ENCODE measurements around the gene ARHGAP15. TPM values are rescaled to one million over a fixed set of nuclear protein-coding genes. Genes with fewer than 3 reads are reported as not detected.

ARHGAP15 gene
- total RNA-seq, 2 experiments from 2014 or later: 72.1 to 98.4 TPM

DNA sequence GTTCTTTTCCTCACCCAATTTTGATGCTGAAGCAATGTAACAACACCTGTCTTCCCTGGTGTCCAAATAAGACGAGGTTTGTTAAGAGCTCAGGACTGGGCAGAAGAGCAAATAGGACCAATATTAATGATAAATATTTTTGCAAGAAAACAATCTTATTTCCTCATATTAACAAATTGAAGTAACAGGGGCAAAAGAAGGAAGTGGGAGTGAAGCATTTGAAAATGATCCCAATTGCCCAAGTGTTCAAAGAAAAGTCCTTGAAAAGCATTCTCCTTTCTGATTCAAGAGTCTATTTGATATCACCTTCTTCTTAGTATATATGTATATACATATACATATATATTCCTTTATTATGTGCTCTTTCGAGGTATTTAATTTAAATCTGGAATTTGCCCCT, 418.8 kb downstream of the ARHGAP15 start:
- H3K9me2 ChIP-seq (ENCODE audit: insufficient read depth, low read length): no peaks in the 10 kb centered on the region
- no peak overlapping the region for H3K27ac ChIP-seq (ENCODE audit: low read depth, low read length, poor library complexity, severe bottlenecking)
- no peaks in the 10 kb centered on the region for H4K20me1 ChIP-seq (ENCODE audit: insufficient read depth, low read length)
- intact Hi-C loops (cut with micrococcal nuclease; ENCODE audit: unreplicated experiment): no loop called here
- H3K36me3 ChIP-seq (ENCODE audit: insufficient read depth, low read length): no peaks in the 10 kb centered on the region
- H3K79me2 ChIP-seq (ENCODE audit: insufficient read depth, low read depth, low read length): no peaks in the 10 kb centered on the region
- H3K4me1 ChIP-seq (ENCODE audit: insufficient read depth, low read length, poor library complexity, severe bottlenecking): no peaks in the 10 kb centered on the region
- ChIA-PET POLR2A (no interaction called here), CTCF (ENCODE audit: unreplicated experiment) (no interaction called here)
- no peak overlapping the region for H3K4me2 ChIP-seq (ENCODE audit: low read length)
- H2AFZ ChIP-seq (ENCODE audit: low read length): no peak overlapping the region
- BruUV-seq (replicated peaks): no TSS peak
- no peak overlapping the region for H3K4me3 ChIP-seq (ENCODE audit: low read depth, low read length, poor library complexity, severe bottlenecking)
- DNase-seq (ENCODE audit: low spot score): no peak
- no peaks in the 10 kb centered on the region for H3K9me3 ChIP-seq (ENCODE audit: low read length)
- TF ChIP-seq, protein P1, sequence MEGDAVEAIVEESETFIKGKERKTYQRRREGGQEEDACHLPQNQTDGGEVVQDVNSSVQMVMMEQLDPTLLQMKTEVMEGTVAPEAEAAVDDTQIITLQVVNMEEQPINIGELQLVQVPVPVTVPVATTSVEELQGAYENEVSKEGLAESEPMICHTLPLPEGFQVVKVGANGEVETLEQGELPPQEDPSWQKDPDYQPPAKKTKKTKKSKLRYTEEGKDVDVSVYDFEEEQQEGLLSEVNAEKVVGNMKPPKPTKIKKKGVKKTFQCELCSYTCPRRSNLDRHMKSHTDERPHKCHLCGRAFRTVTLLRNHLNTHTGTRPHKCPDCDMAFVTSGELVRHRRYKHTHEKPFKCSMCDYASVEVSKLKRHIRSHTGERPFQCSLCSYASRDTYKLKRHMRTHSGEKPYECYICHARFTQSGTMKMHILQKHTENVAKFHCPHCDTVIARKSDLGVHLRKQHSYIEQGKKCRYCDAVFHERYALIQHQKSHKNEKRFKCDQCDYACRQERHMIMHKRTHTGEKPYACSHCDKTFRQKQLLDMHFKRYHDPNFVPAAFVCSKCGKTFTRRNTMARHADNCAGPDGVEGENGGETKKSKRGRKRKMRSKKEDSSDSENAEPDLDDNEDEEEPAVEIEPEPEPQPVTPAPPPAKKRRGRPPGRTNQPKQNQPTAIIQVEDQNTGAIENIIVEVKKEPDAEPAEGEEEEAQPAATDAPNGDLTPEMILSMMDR (conservative IDR thresholded peaks at IDR 0.05; ENCODE audit: low read length): no peak

DNA sequence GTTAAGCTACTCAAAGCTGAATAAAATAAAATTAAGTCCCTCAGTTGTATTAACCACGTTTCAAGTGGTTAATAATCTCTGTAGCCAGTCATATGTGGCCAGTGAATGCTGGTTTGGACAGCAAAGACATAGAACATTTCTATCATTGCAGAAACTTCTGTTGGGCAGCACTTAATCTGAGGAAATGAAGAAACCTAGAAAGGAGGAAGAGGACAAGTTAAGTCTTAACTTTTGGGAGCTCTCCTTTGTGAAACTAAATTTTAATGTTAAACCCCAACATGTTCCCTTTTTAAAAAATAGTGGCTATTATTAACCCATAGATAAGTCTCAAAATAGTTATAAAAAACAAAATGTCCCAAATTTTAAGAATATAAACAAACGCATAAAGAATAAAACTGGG, 421.3 kb downstream of the ARHGAP15 start:
- no peaks in the 10 kb centered on the region for H3K9me3 ChIP-seq (ENCODE audit: low read length)
- TF ChIP-seq EZH2phosphoT487 (IDR thresholded peaks at IDR 0.05; ENCODE audit: borderline replicate concordance, low read depth, low read length): no peak
- TF ChIP-seq, protein P1 (conservative IDR thresholded peaks at IDR 0.05; ENCODE audit: low read length): no peak
- H3K79me2 ChIP-seq (ENCODE audit: insufficient read depth, low read depth, low read length): no peaks in the 10 kb centered on the region
- H3K36me3 ChIP-seq (ENCODE audit: insufficient read depth, low read length): no peaks in the 10 kb centered on the region
- H3K27ac ChIP-seq (ENCODE audit: low read depth, low read length, poor library complexity, severe bottlenecking): no peak overlapping the region
- no peak for DNase-seq (ENCODE audit: low spot score)
- H3K4me2 ChIP-seq (ENCODE audit: low read length): no peak overlapping the region
- no peaks in the 10 kb centered on the region for H4K20me1 ChIP-seq (ENCODE audit: insufficient read depth, low read length)
- ChIA-PET CTCF (ENCODE audit: unreplicated experiment) (no interaction called here), POLR2A (interaction anchor here (0.5 kb wide), 1 partner anchor 184 kb away, joined by 4 read pairs; no protein-coding TSS in a partner anchor)
- no peak overlapping the region for H3K4me3 ChIP-seq (ENCODE audit: low read depth, low read length, poor library complexity, severe bottlenecking)
- H3K9me2 ChIP-seq (ENCODE audit: insufficient read depth, low read length): no peaks in the 10 kb centered on the region
- H3K4me1 ChIP-seq (ENCODE audit: insufficient read depth, low read length, poor library complexity, severe bottlenecking): no peaks in the 10 kb centered on the region
- no peak overlapping the region for H2AFZ ChIP-seq (ENCODE audit: low read length)
- BruUV-seq (replicated peaks): no TSS peak
- intact Hi-C loops (cut with micrococcal nuclease; ENCODE audit: unreplicated experiment): no loop called here

DNA sequence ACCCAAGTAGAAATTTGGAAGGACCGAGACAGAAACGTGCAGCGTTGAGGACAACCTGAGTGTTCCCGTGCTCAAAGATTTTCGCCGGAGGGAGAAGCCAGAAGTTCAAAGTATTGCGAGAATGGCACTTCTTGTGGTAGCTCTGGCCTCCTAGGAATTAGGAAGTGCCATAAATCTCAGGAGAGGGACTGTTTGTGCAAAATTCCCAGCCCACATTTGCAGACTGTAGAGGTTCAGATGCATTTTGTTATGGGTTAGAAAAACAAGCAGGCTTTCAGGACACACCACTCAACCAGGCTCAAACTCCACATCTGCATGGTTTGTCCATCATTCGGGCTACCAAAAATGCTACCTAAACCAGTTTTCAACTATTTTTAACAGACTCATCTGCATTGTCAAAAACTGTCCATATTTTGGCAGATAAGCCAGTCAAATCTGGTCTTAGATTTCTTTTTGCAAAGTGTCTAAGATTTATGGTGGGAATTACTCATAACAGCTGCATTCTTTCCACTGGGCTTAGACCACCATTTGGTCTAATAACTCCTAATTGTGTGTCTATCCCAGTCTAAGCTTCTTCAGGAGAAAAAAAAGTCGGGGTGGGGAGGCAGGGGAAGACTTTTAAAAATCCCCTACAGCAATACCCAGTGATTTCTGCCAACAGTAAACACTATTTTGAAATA, 422.9 kb downstream of the ARHGAP15 start:
- intact Hi-C loops (cut with micrococcal nuclease; ENCODE audit: unreplicated experiment): no loop called here
- CTCF ChIA-PET (ENCODE audit: unreplicated experiment): interaction anchor here (0.6 kb wide), 1 partner anchor 991 kb away, joined by 5 read pairs; no protein-coding TSS in a partner anchor

More for the DNA sequence above, 422.9 kb downstream of the ARHGAP15 start:
- Histone ChIP-seq H3K36me3 (ENCODE audit: insufficient read depth, low read length) (0 out of 2 replicates have a peak, but pooled peaks cover 4% of the 10 kb centered on the region), H3K9me3 (ENCODE audit: low read length) (no peaks in the 10 kb centered on the region), H3K4me1 (ENCODE audit: insufficient read depth, low read length, poor library complexity, severe bottlenecking) (no peaks in the 10 kb centered on the region), H3K4me2 (ENCODE audit: low read length) (no peak overlapping the region), H3K9me2 (ENCODE audit: insufficient read depth, low read length) (no peaks in the 10 kb centered on the region), H3K79me2 (ENCODE audit: insufficient read depth, low read depth, low read length) (no peaks in the 10 kb centered on the region), H4K20me1 (ENCODE audit: insufficient read depth, low read length) (no peaks in the 10 kb centered on the region), H3K27ac (ENCODE audit: low read depth, low read length, poor library complexity, severe bottlenecking) (no peak overlapping the region), H3K4me3 (ENCODE audit: low read depth, low read length, poor library complexity, severe bottlenecking) (no peak overlapping the region), H2AFZ (ENCODE audit: low read length) (no peak overlapping the region)
- TF ChIP-seq EZH2phosphoT487 (IDR thresholded peaks at IDR 0.05; ENCODE audit: borderline replicate concordance, low read depth, low read length): no peak
- TF ChIP-seq, protein P1 (conservative IDR thresholded peaks at IDR 0.05; ENCODE audit: low read length): no peak
- POLR2A ChIA-PET: interaction anchor here (0.6 kb wide), 2 partner anchors 54 to 75 kb away, joined by 4 to 9 read pairs; no protein-coding TSS in a partner anchor
- no TSS peak for BruUV-seq (replicated peaks)
- no peak for DNase-seq (ENCODE audit: low spot score)

Measured in OCI-LY7 (cell line).